ENCODE measurements around the gene MTMR4.

GRCh38 chr17:58493506-58493905 is 20.9 kb downstream of the MTMR4 start:
- TF ChIP-seq CTCF (IDR thresholded peaks at IDR 0.05; ENCODE audit: low read depth, low read length, missing input control) (no peak), YY1 (IDR thresholded peaks at IDR 0.05) (no peak)
